Vagina (tissue), 2 donors: ENCODE measurements around the gene BAHCC1. TPM values are rescaled to one million over a fixed set of nuclear protein-coding genes. Genes with fewer than 3 reads are reported as not detected.
A peak's percentile ranks its signal among the peaks of the same experiment; 100 is the strongest.

ENCODE experiments used
- DNase-seq, 2 donors: peaks; one replicate each; pipeline ENCODE4 v3.0.0-alpha.2; 2017; ENCODE audit errors: extremely low spot score in 2 of 2
- H3K27ac ChIP-seq: fragments of 200-600 bp; sonication (generic); one replicate; pipeline ENCODE4 v1.5.1; 2019
- H3K27me3 ChIP-seq: fragments of 200-600 bp; sonication (generic); one replicate; pipeline ENCODE4 v1.5.1; 2019
- H3K36me3 ChIP-seq, 2 donors: fragments of 200-600 bp; sonication (generic); one replicate each; pipeline ENCODE4 v1.5.1; 2017 to 2019
- H3K4me1 ChIP-seq: fragments of 200-600 bp; sonication (generic); one replicate; pipeline ENCODE4 v1.5.1; 2019
- H3K4me3 ChIP-seq, 2 donors: fragments of 200-600 bp; sonication (generic); 1 replicate in 1 of 2; 2 replicates in 1 of 2; pipeline ENCODE4 v1.5.1; 2016 to 2019
- H3K9me3 ChIP-seq: fragments of 200-600 bp; sonication (generic); one replicate; pipeline ENCODE4 v1.5.1; 2019
- CTCF ChIP-seq, 3 experiments: fragments of 450-650 bp in 2 of 3; fragments of 200-600 bp in 1 of 3; sonication (generic) in 1 of 3; IDR thresholded peaks; one replicate each; pipeline ENCODE4 v1.5.1; 2017 to 2019; ENCODE audit warnings: antibody characterized with exemption in 3 of 3, mild to moderate bottlenecking in 2 of 3, moderate library complexity in 2 of 3
- POLR2A ChIP-seq, 2 donors: fragments of 450-650 bp; IDR thresholded peaks; one replicate each; pipeline ENCODE4 v1.6.1; 2017; ENCODE audit warnings: antibody characterized with exemption in 2 of 2, mild to moderate bottlenecking in 2 of 2, moderate library complexity in 2 of 2
- POLR2AphosphoS5 ChIP-seq, 2 donors: sonication (generic); formaldehyde crosslinking; IDR thresholded peaks; one replicate each; pipeline ENCODE4 v1.9.0; 2017; ENCODE audit warnings: antibody characterized with exemption in 2 of 2, mild to moderate bottlenecking in 2 of 2, low read depth in 1 of 2; ENCODE audit not compliant: insufficient read depth in 1 of 2
- intact Hi-C: fragments of 100-400 bp; cut with DNase I; formaldehyde crosslinking; loops from one replicate; pipeline ENCODE4 v1.15.1; 2023
- total RNA-seq: library from RNA; depleted of rRNA; stranded (reverse); fragments of >200 nt; gene quantifications from one replicate; pipeline ENCODE4 v1.2.3, GENCODE V29; 2016

The BAHCC1 gene
- total RNA-seq, 1 donor from 2014 or later: 9.1 TPM

GRCh38 chr17:81419319-81419885, 24.1 kb downstream of the BAHCC1 start:
- peak overlapping the region; percentile 79 for H3K27ac ChIP-seq
- peak overlapping the region; percentile 26 to 43 for H3K4me3 ChIP-seq
- no peaks in the 10 kb centered on the region for H3K36me3 ChIP-seq
- H3K4me1 ChIP-seq: peaks cover 74% of the 10 kb centered on the region
- TF ChIP-seq CTCF (IDR thresholded peaks at IDR 0.05) (no peak), POLR2A (IDR thresholded peaks at IDR 0.05) (peak in 1 of 2 donors; percentile 44), POLR2AphosphoS5 (IDR thresholded peaks at IDR 0.05; ENCODE audit: insufficient read depth in 1 of 2, low read depth in 1 of 2) (peak; percentile 69 to 85)
- intact Hi-C loops: no loop called here
- H3K27me3 ChIP-seq: no peaks in the 10 kb centered on the region
- DNase-seq: peak in 1 of 2 donors; percentile 96
- no peaks in the 10 kb centered on the region for H3K9me3 ChIP-seq

- no peak for TF ChIP-seq POLR2A (IDR thresholded peaks at IDR 0.05)
- no peak for TF ChIP-seq POLR2AphosphoS5 (IDR thresholded peaks at IDR 0.05; ENCODE audit: insufficient read depth in 1 of 2, low read depth in 1 of 2)
- TF ChIP-seq CTCF (IDR thresholded peaks at IDR 0.05): no peak
- H3K9me3 ChIP-seq: no peaks in the 10 kb centered on the region
- DNase-seq: no peak
- peaks cover 74% of the 10 kb centered on the region for H3K4me1 ChIP-seq
- H3K36me3 ChIP-seq: no peaks in the 10 kb centered on the region
- intact Hi-C loops: no loop called here
- H3K27me3 ChIP-seq: no peaks in the 10 kb centered on the region
- H3K27ac ChIP-seq: peak overlapping the region; percentile 79
- H3K4me3 ChIP-seq: peak overlapping the region; percentile 26 to 43
Measured at GRCh38 chr17:81419886-81420768, 24.9 kb downstream of the BAHCC1 start.

- peaks cover 74% of the 10 kb centered on the region for H3K4me1 ChIP-seq
- H3K4me3 ChIP-seq: no peak overlapping the region
- intact Hi-C loops: no loop called here
- TF ChIP-seq POLR2A (IDR thresholded peaks at IDR 0.05) (no peak), CTCF (IDR thresholded peaks at IDR 0.05) (no peak), POLR2AphosphoS5 (IDR thresholded peaks at IDR 0.05; ENCODE audit: insufficient read depth in 1 of 2, low read depth in 1 of 2) (no peak)
- peak overlapping the region; percentile 79 for H3K27ac ChIP-seq
- H3K9me3 ChIP-seq: no peaks in the 10 kb centered on the region
- DNase-seq: no peak
- H3K36me3 ChIP-seq: no peaks in the 10 kb centered on the region
- H3K27me3 ChIP-seq: no peaks in the 10 kb centered on the region
Measured at GRCh38 chr17:81420769-81421462, 25.7 kb downstream of the BAHCC1 start.

- no peaks in the 10 kb centered on the region for H3K9me3 ChIP-seq
- H3K4me3 ChIP-seq: peak overlapping the region in 1 of 2 donors; percentile 38
- peak overlapping the region; percentile 79 for H3K27ac ChIP-seq
- TF ChIP-seq POLR2AphosphoS5 (IDR thresholded peaks at IDR 0.05; ENCODE audit: insufficient read depth in 1 of 2, low read depth in 1 of 2) (peak in 1 of 2 donors; percentile 65), POLR2A (IDR thresholded peaks at IDR 0.05) (no peak)
- H3K36me3 ChIP-seq: no peaks in the 10 kb centered on the region
- intact Hi-C loops: loop anchor here (2.0 kb wide), 1 partner anchor 18 kb away; no protein-coding TSS in a partner anchor
- peaks cover 71% of the 10 kb centered on the region for H3K4me1 ChIP-seq
- H3K27me3 ChIP-seq: no peaks in the 10 kb centered on the region
- no peak for DNase-seq
Measured at GRCh38 chr17:81422776-81423697, 27.8 kb downstream of the BAHCC1 start.
